Mammary epithelial cell (primary cell): ENCODE measurements around the gene CFTR.

Experiments used
- EZH2 ChIP-seq: IDR thresholded peaks from 2 replicates; pipeline ENCODE4 v1.6.1; 2012; ENCODE audit warnings: low read length, inconsistent platforms, borderline replicate concordance
- TF ChIP-seq, protein P1 (sequence below), 2 donors: IDR thresholded peaks in 1 of 2; conservative IDR thresholded peaks in 1 of 2; 2 replicates each; pipeline ENCODE4 v1.5.1; 2011 to 2012; ENCODE audit warnings: inconsistent platforms in 2 of 2, low read length in 2 of 2, mild to moderate bottlenecking in 2 of 2, control low read depth in 1 of 2, low read depth in 1 of 2; ENCODE audit not compliant: insufficient read depth in 1 of 2; ENCODE audit errors: extremely low read depth in 1 of 2

DNA sequence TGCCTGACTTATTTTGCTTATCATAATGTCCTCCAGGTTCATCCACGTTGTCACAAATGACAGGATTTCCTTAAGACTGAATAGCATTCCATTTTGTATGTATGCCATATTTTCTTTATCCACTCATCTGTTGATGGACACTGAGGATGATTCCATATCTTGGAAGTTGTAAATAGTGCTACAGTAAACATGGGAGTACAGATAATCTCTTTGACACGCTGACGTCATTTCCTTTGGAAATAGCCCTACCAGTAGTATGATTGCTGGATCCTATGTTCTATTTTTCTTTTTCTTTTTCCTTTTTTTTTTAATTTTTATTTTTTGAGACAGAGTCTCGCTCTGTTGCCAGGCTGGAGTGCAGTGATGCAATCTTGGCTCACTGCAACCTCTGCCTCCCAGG, 225.8 kb downstream of the CFTR start:
- TF ChIP-seq, protein P1, sequence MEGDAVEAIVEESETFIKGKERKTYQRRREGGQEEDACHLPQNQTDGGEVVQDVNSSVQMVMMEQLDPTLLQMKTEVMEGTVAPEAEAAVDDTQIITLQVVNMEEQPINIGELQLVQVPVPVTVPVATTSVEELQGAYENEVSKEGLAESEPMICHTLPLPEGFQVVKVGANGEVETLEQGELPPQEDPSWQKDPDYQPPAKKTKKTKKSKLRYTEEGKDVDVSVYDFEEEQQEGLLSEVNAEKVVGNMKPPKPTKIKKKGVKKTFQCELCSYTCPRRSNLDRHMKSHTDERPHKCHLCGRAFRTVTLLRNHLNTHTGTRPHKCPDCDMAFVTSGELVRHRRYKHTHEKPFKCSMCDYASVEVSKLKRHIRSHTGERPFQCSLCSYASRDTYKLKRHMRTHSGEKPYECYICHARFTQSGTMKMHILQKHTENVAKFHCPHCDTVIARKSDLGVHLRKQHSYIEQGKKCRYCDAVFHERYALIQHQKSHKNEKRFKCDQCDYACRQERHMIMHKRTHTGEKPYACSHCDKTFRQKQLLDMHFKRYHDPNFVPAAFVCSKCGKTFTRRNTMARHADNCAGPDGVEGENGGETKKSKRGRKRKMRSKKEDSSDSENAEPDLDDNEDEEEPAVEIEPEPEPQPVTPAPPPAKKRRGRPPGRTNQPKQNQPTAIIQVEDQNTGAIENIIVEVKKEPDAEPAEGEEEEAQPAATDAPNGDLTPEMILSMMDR (conservative IDR thresholded peaks at IDR 0.05 in 1 of 2, IDR thresholded peaks at IDR 0.05 in 1 of 2; ENCODE audit: extremely low read depth in 1 of 2, insufficient read depth in 1 of 2, low read depth in 1 of 2, low read length in 2 of 2) = no peak
- TF ChIP-seq EZH2 = no peak
